ENCODE measurements around the gene CDK5. TPM values are rescaled to one million over a fixed set of nuclear protein-coding genes. Genes with fewer than 3 reads are reported as not detected.

Gene CDK5
- total and polyA plus RNA-seq, 10 of the 15 experiments (the other 5 are each of a cell fraction or from before 2014, with no cell fraction given) = 1.5 to 33.4 (median 21.6) TPM

GRCh38 chr7:151091431-151091830 is 33.7 kb upstream of the CDK5 start:
- ATAC-seq (peak; percentile 32), DNase-seq (ENCODE audit: low read depth, low spot score) (no peak), FAIRE-seq (no peak)
- Histone ChIP-seq H4K20me1 (ENCODE audit: control insufficient read depth, insufficient read depth) (no peaks in the 10 kb centered on the region; the same call in 1 of the 2 replicates), H3K36me3 (ENCODE audit: control insufficient read depth in 2 of 2, insufficient read depth in 2 of 2, low read length in 1 of 2) (peaks cover 0 to 5% of the 10 kb centered on the region in 2 experiments; a peak in 2 of 4 replicates), H2AFZ (ENCODE audit: control insufficient read depth, low read depth, low read length) (no peak overlapping the region), H3K9me3 (replicated peaks; ENCODE audit: control insufficient read depth, insufficient read depth, low read length) (no peaks in the 10 kb centered on the region), H3K4me1 (ENCODE audit: control insufficient read depth, insufficient read depth, low read length) (peaks cover 13% of the 10 kb centered on the region), H3K9ac (ENCODE audit: control insufficient read depth, insufficient read depth, low read length) (no peak overlapping the region), H3K27me3 (replicated peaks in 1 of 2; ENCODE audit: control insufficient read depth in 2 of 2, insufficient read depth in 2 of 2, low read length in 1 of 2) (no peaks in the 10 kb centered on the region), H3K27ac (ENCODE audit: control insufficient read depth, insufficient read depth) (no peak overlapping the region), H3K4me3 (no peak overlapping the region), H3K79me2 (ENCODE audit: control insufficient read depth, insufficient read depth, low read length) (peaks cover 78% of the 10 kb centered on the region), H3K4me2 (ENCODE audit: control insufficient read depth, insufficient read depth) (no peak overlapping the region)
- RAD21 ChIA-PET (ENCODE audit: unreplicated experiment) = no interaction called here
- SMC1A ChIA-PET (ENCODE audit: uncharacterized antibody, unreplicated experiment) = no interaction called here
- in situ Hi-C loops (cut with MboI) (no loop called here), intact Hi-C loops (cut with micrococcal nuclease; ENCODE audit: unreplicated experiment) (no loop called here)
- CTCF ChIA-PET = interaction anchor here (0.9 to 2.3 kb wide), 4 partner anchors 9 to 63 kb away, joined by 3 to 13 read pairs (median 4); partner anchors contain the start of gene ABCB8
- POLR2A ChIA-PET = no interaction called here
- TSS peak; percentile 3 for BruUV-seq (replicated peaks)
- TF ChIP-seq NR2F1 (conservative IDR thresholded peaks at IDR 0.05) = peak; percentile 83
- TF ChIP-seq RUNX3 (IDR thresholded peaks at IDR 0.05; ENCODE audit: low read length) = no peak
- peak; percentile 29; the same call in 1 of the 2 replicates for TF ChIP-seq RAD21 (IDR thresholded peaks at IDR 0.05; ENCODE audit: insufficient read depth, low read depth, low read length)
- no peak for TF ChIP-seq RAD51 (IDR thresholded peaks at IDR 0.05)
- 0 out of 2 replicates have a peak, but pooled peaks have one; percentile 19 for TF ChIP-seq GATAD2B (conservative IDR thresholded peaks at IDR 0.05; ENCODE audit: low read depth)
- TF ChIP-seq BMI1 (IDR thresholded peaks at IDR 0.05; ENCODE audit: borderline replicate concordance) = no peak
- no peak for TF ChIP-seq TCF3 (IDR thresholded peaks at IDR 0.05; ENCODE audit: borderline replicate concordance, insufficient read depth, low read depth, low read length)
- TF ChIP-seq CBX3 (IDR thresholded peaks at IDR 0.05; ENCODE audit: borderline replicate concordance, low read depth) = no peak
- no peak for TF ChIP-seq PKNOX1 (IDR thresholded peaks at IDR 0.05)
- peak; percentile 35 to 75 (median 68) for TF ChIP-seq CTCF (IDR thresholded peaks at IDR 0.05 in 2 of 3, conservative IDR thresholded peaks at IDR 0.05 in 1 of 3; ENCODE audit: control insufficient read depth in 2 of 3, extremely low read depth in 1 of 3, insufficient read depth in 1 of 3, low read depth in 3 of 3, low read length in 3 of 3)
- peak; percentile 14; the same call in 1 of the 2 replicates for TF ChIP-seq SMC3 (IDR thresholded peaks at IDR 0.05; ENCODE audit: borderline replicate concordance, low read length)
- TF ChIP-seq KAT2A (conservative IDR thresholded peaks at IDR 0.05; ENCODE audit: control insufficient read depth, low read depth, low read length) = no peak
- peak; percentile 81 for TF ChIP-seq NR2C1 (IDR thresholded peaks at IDR 0.05)
- TF ChIP-seq TCF12 (IDR thresholded peaks at IDR 0.05; ENCODE audit: low read depth, low read length) = no peak
- 46% methylated on average over 6 of the region's 6 CpGs for WGBS (ENCODE audit: insufficient coverage, insufficient replicate concordance, low lambda C conversion rate, missing lambda C conversion rate)
